ENCODE results near the gene NASP. TPM values are rescaled to one million over a fixed set of nuclear protein-coding genes. Genes with fewer than 3 reads are reported as not detected.

The NASP gene
- total and polyA plus RNA-seq, 9 donors: 60.4 to 122 (median 83.0) TPM

DNA sequence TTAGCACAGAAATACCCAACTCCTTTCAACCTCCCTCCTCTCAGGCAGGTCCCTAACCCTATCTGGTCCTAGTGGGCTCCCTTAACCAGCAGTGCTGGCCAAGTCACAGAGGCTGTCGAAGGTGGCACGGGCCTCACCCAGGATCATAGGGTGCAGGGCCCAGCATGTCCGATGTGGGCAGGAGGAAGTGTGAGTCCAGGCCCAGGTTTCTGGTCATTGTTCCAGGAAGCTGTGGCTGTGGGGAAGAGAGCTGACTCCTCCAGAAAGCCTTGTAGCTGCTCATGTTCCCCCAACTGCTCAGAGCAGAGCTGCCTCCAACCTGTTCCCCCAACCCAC is 37.6 kb downstream of the NASP start:
- Histone ChIP-seq H3K9me3 (no peaks in the 10 kb centered on the region), H3K27ac (no peak overlapping the region), H3K36me3 (no peaks in the 10 kb centered on the region), H3K4me1 (ENCODE audit: insufficient read depth) (no peaks in the 10 kb centered on the region), H3K27me3 (no peaks in the 10 kb centered on the region), H3K4me3 (no peak overlapping the region)
- no peak for DNase-seq
- intact Hi-C loops (cut with DNase I): no loop called here
- WGBS, 3 donors: 77 to 81% (median 79%) methylated on average over 3 of the region's 3 CpGs
- TF ChIP-seq, protein P1, sequence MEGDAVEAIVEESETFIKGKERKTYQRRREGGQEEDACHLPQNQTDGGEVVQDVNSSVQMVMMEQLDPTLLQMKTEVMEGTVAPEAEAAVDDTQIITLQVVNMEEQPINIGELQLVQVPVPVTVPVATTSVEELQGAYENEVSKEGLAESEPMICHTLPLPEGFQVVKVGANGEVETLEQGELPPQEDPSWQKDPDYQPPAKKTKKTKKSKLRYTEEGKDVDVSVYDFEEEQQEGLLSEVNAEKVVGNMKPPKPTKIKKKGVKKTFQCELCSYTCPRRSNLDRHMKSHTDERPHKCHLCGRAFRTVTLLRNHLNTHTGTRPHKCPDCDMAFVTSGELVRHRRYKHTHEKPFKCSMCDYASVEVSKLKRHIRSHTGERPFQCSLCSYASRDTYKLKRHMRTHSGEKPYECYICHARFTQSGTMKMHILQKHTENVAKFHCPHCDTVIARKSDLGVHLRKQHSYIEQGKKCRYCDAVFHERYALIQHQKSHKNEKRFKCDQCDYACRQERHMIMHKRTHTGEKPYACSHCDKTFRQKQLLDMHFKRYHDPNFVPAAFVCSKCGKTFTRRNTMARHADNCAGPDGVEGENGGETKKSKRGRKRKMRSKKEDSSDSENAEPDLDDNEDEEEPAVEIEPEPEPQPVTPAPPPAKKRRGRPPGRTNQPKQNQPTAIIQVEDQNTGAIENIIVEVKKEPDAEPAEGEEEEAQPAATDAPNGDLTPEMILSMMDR (IDR thresholded peaks at IDR 0.05): no peak
- no peak for TF ChIP-seq EP300 (IDR thresholded peaks at IDR 0.05)
- TF ChIP-seq POLR2A (IDR thresholded peaks at IDR 0.05): no peak

- Histone ChIP-seq H3K27me3 (no peaks in the 10 kb centered on the region), H3K4me3 (no peak overlapping the region), H3K9me3 (no peaks in the 10 kb centered on the region), H3K36me3 (no peaks in the 10 kb centered on the region), H3K4me1 (ENCODE audit: insufficient read depth) (no peaks in the 10 kb centered on the region), H3K27ac (peak overlapping the region in 1 of 2 donors; percentile 52)
- 57 to 63% (median 61%) methylated on average over 18 of the region's 18 CpGs for WGBS, 3 donors
- peak in 3 of 5 donors; percentile 13 to 31 (median 28) for DNase-seq
- intact Hi-C loops (cut with DNase I): no loop called here
- TF ChIP-seq, protein P1 (IDR thresholded peaks at IDR 0.05): no peak
- TF ChIP-seq POLR2A (IDR thresholded peaks at IDR 0.05) (no peak), EP300 (IDR thresholded peaks at IDR 0.05) (no peak)
Measured at GRCh38 chr1:45621895-45622523, 38.2 kb downstream of the NASP start.

DNA sequence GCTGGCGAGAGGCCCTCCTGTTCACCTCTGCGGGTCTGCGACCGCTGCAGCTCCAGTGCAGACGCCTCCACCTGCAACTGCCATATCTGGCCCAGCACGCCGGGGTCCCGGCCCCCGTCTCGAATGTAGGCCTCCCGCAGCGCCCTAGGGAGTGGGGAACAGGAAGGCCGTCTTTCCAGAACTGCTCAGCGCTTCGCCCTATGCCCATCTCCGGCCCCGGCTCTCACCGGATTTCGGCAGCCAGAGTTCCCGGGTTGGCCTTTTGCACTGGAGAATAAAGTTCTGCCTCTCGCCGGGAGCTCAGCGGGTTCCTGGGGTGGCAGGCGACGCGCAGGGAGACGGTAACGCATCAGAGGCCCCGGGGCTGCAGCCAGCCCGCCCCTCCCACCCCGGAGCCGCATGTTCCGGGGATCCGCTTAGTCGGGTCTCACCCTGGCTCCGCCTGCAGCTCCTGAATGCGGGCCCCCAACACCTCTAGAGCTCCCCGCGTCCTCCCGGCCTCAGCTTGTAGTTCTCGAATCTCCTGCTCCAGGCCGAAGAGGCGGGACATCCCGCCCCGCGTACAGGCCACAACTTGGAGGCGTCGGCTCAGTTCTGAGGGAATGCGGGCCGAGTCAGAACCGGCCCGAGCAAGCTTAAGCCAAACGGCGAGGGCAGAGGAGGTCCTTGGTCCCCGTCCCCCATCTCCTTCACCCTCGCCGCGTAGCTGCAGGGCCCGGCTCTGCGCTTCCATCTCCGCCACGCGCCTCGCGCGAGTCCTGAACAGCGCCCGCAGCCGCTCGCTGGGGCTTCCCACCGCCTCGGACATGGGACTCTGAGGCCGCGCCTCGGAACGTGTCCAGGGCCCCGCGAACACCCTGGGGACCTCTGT is 38.9 kb downstream of the NASP start:
- Histone ChIP-seq H3K36me3 (no peaks in the 10 kb centered on the region), H3K9me3 (no peaks in the 10 kb centered on the region), H3K4me1 (ENCODE audit: insufficient read depth) (no peaks in the 10 kb centered on the region), H3K27ac (peak overlapping the region in 1 of 2 donors; percentile 52), H3K4me3 (no peak overlapping the region), H3K27me3 (no peaks in the 10 kb centered on the region)
- peak; percentile 30 to 61 (median 44) for DNase-seq
- intact Hi-C loops (cut with DNase I): no loop called here
- WGBS, 3 donors: 34 to 49% (median 35%) methylated on average over 76 to 78 of the region's 78 CpGs
- TF ChIP-seq POLR2A (IDR thresholded peaks at IDR 0.05) (no peak), EP300 (IDR thresholded peaks at IDR 0.05) (no peak)
- TF ChIP-seq, protein P1 (IDR thresholded peaks at IDR 0.05): no peak

DNA sequence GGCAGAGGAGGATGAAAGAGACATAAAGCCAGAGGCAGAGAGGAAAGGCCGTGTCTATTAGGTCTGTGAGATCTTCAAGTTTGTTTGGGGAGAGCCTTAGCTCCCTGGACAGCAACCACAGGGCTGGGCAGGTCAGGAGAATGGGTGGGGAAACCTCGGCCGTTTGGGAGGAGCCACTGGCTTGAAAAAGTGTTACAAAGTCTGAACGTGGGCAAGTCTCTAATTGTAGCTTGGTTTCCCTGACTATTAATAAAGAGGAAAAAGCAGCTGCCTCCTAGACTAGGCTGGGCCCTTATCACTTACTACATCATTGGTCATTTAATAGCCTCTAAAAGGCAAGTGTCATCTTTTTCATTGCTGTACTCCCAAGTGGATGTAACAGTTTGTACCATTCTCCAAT is 40.1 kb downstream of the NASP start, which contains the start of gene CCDC17:
CCDC17 (minus strand) TSS at position 83 of the 400 bp plus-strand sequence. CDS start 145 bp downstream, outside the sequence.
- Histone ChIP-seq H3K4me1 (ENCODE audit: insufficient read depth) (no peaks in the 10 kb centered on the region), H3K36me3 (no peaks in the 10 kb centered on the region), H3K4me3 (no peak within 1 kb of the TSS), H3K27me3 (no peaks in the 10 kb centered on the region), H3K9me3 (no peaks in the 10 kb centered on the region), H3K27ac (peak within 1 kb of the TSS in 1 of 2 donors; percentile 52)
- intact Hi-C loops (cut with DNase I): no loop called here
- no peak for DNase-seq
- TF ChIP-seq, protein P1 (IDR thresholded peaks at IDR 0.05): no peak
- no peak for TF ChIP-seq EP300 (IDR thresholded peaks at IDR 0.05)
- TF ChIP-seq POLR2A (IDR thresholded peaks at IDR 0.05): no peak
- 17 to 38% (median 28%) methylated on average over 4 of the region's 4 CpGs for WGBS, 3 donors

Measured in ovary (tissue), 9 donors.